Measurements from ENCODE around the gene CTXND1.

The CTXND1 gene

GRCh38 chr15:80183306-80183705 lies 68.7 kb downstream of the CTXND1 start:
- in situ Hi-C loops (cut with HindIII; ENCODE audit: low sequenced_read_pairs) = no loop called here

- in situ Hi-C loops (cut with HindIII; ENCODE audit: low sequenced_read_pairs) = no loop called here
Measured at GRCh38 chr15:80182611-80183261, 69.3 kb downstream of the CTXND1 start.

GRCh38 chr15:80180986-80181385 lies 71.0 kb downstream of the CTXND1 start:
- in situ Hi-C loops (cut with HindIII; ENCODE audit: low sequenced_read_pairs) = no loop called here

GRCh38 chr15:80180468-80180867 lies 71.5 kb downstream of the CTXND1 start:
- in situ Hi-C loops (cut with HindIII; ENCODE audit: low sequenced_read_pairs) = no loop called here

GRCh38 chr15:80179935-80180334 lies 72.1 kb downstream of the CTXND1 start:
- in situ Hi-C loops (cut with HindIII; ENCODE audit: low sequenced_read_pairs) = no loop called here

- in situ Hi-C loops (cut with HindIII; ENCODE audit: low sequenced_read_pairs) = no loop called here
Measured at GRCh38 chr15:80179025-80179759, 72.8 kb downstream of the CTXND1 start.

GRCh38 chr15:80177156-80177555 lies 74.9 kb downstream of the CTXND1 start:
- in situ Hi-C loops (cut with HindIII; ENCODE audit: low sequenced_read_pairs) = no loop called here

GRCh38 chr15:80176443-80176842 lies 75.6 kb downstream of the CTXND1 start:
- in situ Hi-C loops (cut with HindIII; ENCODE audit: low sequenced_read_pairs) = no loop called here

GRCh38 chr15:80175436-80175835 lies 76.6 kb downstream of the CTXND1 start:
- in situ Hi-C loops (cut with HindIII; ENCODE audit: low sequenced_read_pairs) = no loop called here

- in situ Hi-C loops (cut with HindIII; ENCODE audit: low sequenced_read_pairs) = no loop called here
Measured at GRCh38 chr15:80174017-80174746, 77.8 kb downstream of the CTXND1 start.

GRCh38 chr15:80173022-80173759 lies 78.8 kb downstream of the CTXND1 start:
- in situ Hi-C loops (cut with HindIII; ENCODE audit: low sequenced_read_pairs) = no loop called here

GRCh38 chr15:80172401-80172800 lies 79.6 kb downstream of the CTXND1 start:
- in situ Hi-C loops (cut with HindIII; ENCODE audit: low sequenced_read_pairs) = no loop called here

- in situ Hi-C loops (cut with HindIII; ENCODE audit: low sequenced_read_pairs) = no loop called here
Measured at GRCh38 chr15:80171787-80172186, 80.2 kb downstream of the CTXND1 start.

GRCh38 chr15:80170596-80170995 lies 81.4 kb downstream of the CTXND1 start:
- in situ Hi-C loops (cut with HindIII; ENCODE audit: low sequenced_read_pairs) = no loop called here

- in situ Hi-C loops (cut with HindIII; ENCODE audit: low sequenced_read_pairs) = no loop called here
Measured at GRCh38 chr15:80169768-80170357, 82.2 kb downstream of the CTXND1 start.

GRCh38 chr15:80168421-80168820 lies 83.6 kb downstream of the CTXND1 start:
- in situ Hi-C loops (cut with HindIII; ENCODE audit: low sequenced_read_pairs) = no loop called here

GRCh38 chr15:80167936-80168335 lies 84.1 kb downstream of the CTXND1 start:
- in situ Hi-C loops (cut with HindIII; ENCODE audit: low sequenced_read_pairs) = no loop called here

- in situ Hi-C loops (cut with HindIII; ENCODE audit: low sequenced_read_pairs) = no loop called here
Measured at GRCh38 chr15:80163897-80164296, 88.1 kb downstream of the CTXND1 start.

GRCh38 chr15:80163217-80163616 lies 88.8 kb downstream of the CTXND1 start:
- in situ Hi-C loops (cut with HindIII; ENCODE audit: low sequenced_read_pairs) = no loop called here

- in situ Hi-C loops (cut with HindIII; ENCODE audit: low sequenced_read_pairs) = no loop called here
Measured at GRCh38 chr15:80162059-80162554, 89.9 kb downstream of the CTXND1 start.
